ENCODE measurements around the gene TLR6. TPM values are rescaled to one million over a fixed set of nuclear protein-coding genes. Genes with fewer than 3 reads are reported as not detected.

TLR6 gene
- total and polyA plus RNA-seq, 12 donors = 0.14 to 3.7 (median 1.2) TPM

- 85 to 88% methylated on average over 8 of the region's 8 CpGs for WGBS, 2 donors
- intact Hi-C loops (cut with DNase I) = loop anchor here in 1 of 10 donors (10.0 kb wide), 1 partner anchor 721 kb away; no protein-coding TSS in a partner anchor
- Histone ChIP-seq H3K4me3 (no peak overlapping the region), H3K27me3 (no peaks in the 10 kb centered on the region), H3K36me3 (no peaks in the 10 kb centered on the region), H3K9me3 (peaks cover 0 to 8% (median 0%) of the 10 kb centered on the region in 11 donors), H3K27ac (peak overlapping the region in 2 of 10 donors; percentile 2 to 71), H3K4me1 (peaks cover 0 to 55% (median 0%) of the 10 kb centered on the region in 9 donors)
- no peak for TF ChIP-seq CTCF (IDR thresholded peaks at IDR 0.05)
- peak in 7 of 8 donors; percentile 57 to 82 (median 65) for ATAC-seq
- peak in 1 of 2 donors; percentile 17 for DNase-seq
These were observed 70.7 kb downstream of the TLR6 start for GRCh38 chr4:38785901-38786402.

GRCh38 chr4:38785041-38785790, 71.4 kb downstream of the TLR6 start:
- ATAC-seq (no peak), DNase-seq (no peak)
- intact Hi-C loops (cut with DNase I) = loop anchor here in 1 of 10 donors (10.0 kb wide), 1 partner anchor 720 kb away; no protein-coding TSS in a partner anchor
- Histone ChIP-seq H3K4me1 (peaks cover 0 to 48% (median 0%) of the 10 kb centered on the region in 9 donors), H3K36me3 (no peaks in the 10 kb centered on the region), H3K4me3 (no peak overlapping the region), H3K9me3 (peaks cover 0 to 8% (median 0%) of the 10 kb centered on the region in 11 donors), H3K27me3 (no peaks in the 10 kb centered on the region), H3K27ac (peak overlapping the region in 2 of 10 donors; percentile 2 to 71)
- 68 to 77% methylated on average over 6 of the region's 6 CpGs for WGBS, 2 donors
- TF ChIP-seq CTCF (IDR thresholded peaks at IDR 0.05) = no peak

GRCh38 chr4:38784141-38784540, 72.5 kb downstream of the TLR6 start:
- Histone ChIP-seq H3K4me3 (no peak overlapping the region), H3K9me3 (no peaks in the 10 kb centered on the region), H3K36me3 (no peaks in the 10 kb centered on the region), H3K27me3 (no peaks in the 10 kb centered on the region), H3K27ac (no peak overlapping the region), H3K4me1 (peaks cover 0 to 44% (median 0%) of the 10 kb centered on the region in 9 donors)
- DNase-seq (no peak), ATAC-seq (no peak)
- WGBS, 2 donors = 95 to 97% methylated on average over 4 of the region's 4 CpGs
- no peak for TF ChIP-seq CTCF (IDR thresholded peaks at IDR 0.05)
- intact Hi-C loops (cut with DNase I) = loop anchor here in 2 of 10 donors (5.0 to 10.0 kb wide), 2 partner anchors 607 to 719 kb away; no protein-coding TSS in a partner anchor

GRCh38 chr4:38783109-38783460, 73.5 kb downstream of the TLR6 start:
- intact Hi-C loops (cut with DNase I) = loop anchor here in 3 of 10 donors (2.0 to 10.0 kb wide), 3 partner anchors 24 to 718 kb away; no protein-coding TSS in a partner anchor
- ATAC-seq = peak in 2 of 8 donors; percentile 18 to 19
- peaks cover 0 to 34% (median 0%) of the 10 kb centered on the region in 9 donors for H3K4me1 ChIP-seq
- no peaks in the 10 kb centered on the region for H3K36me3 ChIP-seq
- WGBS, 2 donors = 84 to 86% methylated on average over 8 of the region's 8 CpGs
- H3K4me3 ChIP-seq = no peak overlapping the region
- TF ChIP-seq CTCF (IDR thresholded peaks at IDR 0.05) = no peak
- no peak for DNase-seq
- H3K27me3 ChIP-seq = no peaks in the 10 kb centered on the region
- H3K9me3 ChIP-seq = no peaks in the 10 kb centered on the region
- H3K27ac ChIP-seq = no peak overlapping the region
